Measurements from ENCODE around the gene WWOX. TPM values are rescaled to one million over a fixed set of nuclear protein-coding genes. Genes with fewer than 3 reads are reported as not detected.

Gene WWOX
- total RNA-seq, 1 donor from 2014 or later = 19.2 TPM

GRCh38 chr16:79261944-79262552 lies 1162.6 kb downstream of the WWOX start:
- no peak for ATAC-seq
- no peak for DNase-seq
- Histone ChIP-seq H3K27ac (no peak overlapping the region), H3K9me3 (no peaks in the 10 kb centered on the region), H3K4me3 (no peak overlapping the region), H3K36me3 (no peaks in the 10 kb centered on the region), H3K4me1 (no peaks in the 10 kb centered on the region), H3K27me3 (ENCODE audit: low read depth) (no peaks in the 10 kb centered on the region)
- TF ChIP-seq, protein P1, sequence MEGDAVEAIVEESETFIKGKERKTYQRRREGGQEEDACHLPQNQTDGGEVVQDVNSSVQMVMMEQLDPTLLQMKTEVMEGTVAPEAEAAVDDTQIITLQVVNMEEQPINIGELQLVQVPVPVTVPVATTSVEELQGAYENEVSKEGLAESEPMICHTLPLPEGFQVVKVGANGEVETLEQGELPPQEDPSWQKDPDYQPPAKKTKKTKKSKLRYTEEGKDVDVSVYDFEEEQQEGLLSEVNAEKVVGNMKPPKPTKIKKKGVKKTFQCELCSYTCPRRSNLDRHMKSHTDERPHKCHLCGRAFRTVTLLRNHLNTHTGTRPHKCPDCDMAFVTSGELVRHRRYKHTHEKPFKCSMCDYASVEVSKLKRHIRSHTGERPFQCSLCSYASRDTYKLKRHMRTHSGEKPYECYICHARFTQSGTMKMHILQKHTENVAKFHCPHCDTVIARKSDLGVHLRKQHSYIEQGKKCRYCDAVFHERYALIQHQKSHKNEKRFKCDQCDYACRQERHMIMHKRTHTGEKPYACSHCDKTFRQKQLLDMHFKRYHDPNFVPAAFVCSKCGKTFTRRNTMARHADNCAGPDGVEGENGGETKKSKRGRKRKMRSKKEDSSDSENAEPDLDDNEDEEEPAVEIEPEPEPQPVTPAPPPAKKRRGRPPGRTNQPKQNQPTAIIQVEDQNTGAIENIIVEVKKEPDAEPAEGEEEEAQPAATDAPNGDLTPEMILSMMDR (IDR thresholded peaks at IDR 0.05) = no peak
- intact Hi-C loops (cut with DNase I) = no loop called here

Other genes with a start within 250 kb of the WWOX start
- not detected for gene CLEC3A, start 77.1 kb upstream of the WWOX start, total RNA-seq

Data from lower lobe of right lung (tissue), 2 donors.